CD1c-positive myeloid dendritic cell (primary cell): ENCODE results near the gene SARNP.

Source experiments
- DNase-seq: peaks from one replicate; pipeline ENCODE4 v3.0.0-alpha.2; 2016; ENCODE audit errors: extremely low spot score

The SARNP gene

GRCh38 chr12:55742719-55743405, 74.7 kb downstream of the SARNP start, which contains the start of gene GDF11:
Gene GDF11 (plus strand): TSS chr12:55743122. CDS start chr12:55743317, 195 bp downstream.
- peak; percentile 40 for DNase-seq

GRCh38 chr12:55741931-55742680, 75.4 kb downstream of the SARNP start:
- no peak for DNase-seq

GRCh38 chr12:55739025-55739378, 78.5 kb downstream of the SARNP start:
- no peak for DNase-seq

GRCh38 chr12:55738123-55739024, 79.2 kb downstream of the SARNP start:
- peak; percentile 94 for DNase-seq

- DNase-seq, result no peak
Measured at GRCh38 chr12:55737581-55738122, 79.9 kb downstream of the SARNP start.

GRCh38 chr12:55736780-55737580, 80.5 kb downstream of the SARNP start:
- peak; percentile 75 for DNase-seq

GRCh38 chr12:55736076-55736475, 81.4 kb downstream of the SARNP start:
- DNase-seq, result no peak

GRCh38 chr12:55734595-55734994, 82.9 kb downstream of the SARNP start:
- DNase-seq, result no peak

GRCh38 chr12:55733858-55734257, 83.7 kb downstream of the SARNP start:
- no peak for DNase-seq

- DNase-seq, result no peak
Measured at GRCh38 chr12:55733021-55733555, 84.4 kb downstream of the SARNP start.

- no peak for DNase-seq
Measured at GRCh38 chr12:55732288-55732687, 85.2 kb downstream of the SARNP start.

GRCh38 chr12:55729819-55730818, 87.4 kb downstream of the SARNP start:
- peak; percentile 61 for DNase-seq

- peak; percentile 95 for DNase-seq
Measured at GRCh38 chr12:55728939-55729818, 88.3 kb downstream of the SARNP start, which contains the start of gene CD63. Gene CD63 (minus strand): TSS chr12:55729009. CDS start chr12:55728341, 668 bp downstream.

GRCh38 chr12:55728186-55728938, 89.2 kb downstream of the SARNP start:
- DNase-seq, result peak; percentile 58

GRCh38 chr12:55727643-55728185, 89.8 kb downstream of the SARNP start:
- peak; percentile 68 for DNase-seq

GRCh38 chr12:55726971-55727370, 90.6 kb downstream of the SARNP start:
- DNase-seq, result peak; percentile 80

- no peak for DNase-seq
Measured at GRCh38 chr12:55725556-55725955, 92.0 kb downstream of the SARNP start.
